ENCODE results near the gene PGAP3. TPM values are rescaled to one million over a fixed set of nuclear protein-coding genes. Genes with fewer than 3 reads are reported as not detected.

The PGAP3 gene
- total RNA-seq, 1 donor: 10.9 TPM

DNA sequence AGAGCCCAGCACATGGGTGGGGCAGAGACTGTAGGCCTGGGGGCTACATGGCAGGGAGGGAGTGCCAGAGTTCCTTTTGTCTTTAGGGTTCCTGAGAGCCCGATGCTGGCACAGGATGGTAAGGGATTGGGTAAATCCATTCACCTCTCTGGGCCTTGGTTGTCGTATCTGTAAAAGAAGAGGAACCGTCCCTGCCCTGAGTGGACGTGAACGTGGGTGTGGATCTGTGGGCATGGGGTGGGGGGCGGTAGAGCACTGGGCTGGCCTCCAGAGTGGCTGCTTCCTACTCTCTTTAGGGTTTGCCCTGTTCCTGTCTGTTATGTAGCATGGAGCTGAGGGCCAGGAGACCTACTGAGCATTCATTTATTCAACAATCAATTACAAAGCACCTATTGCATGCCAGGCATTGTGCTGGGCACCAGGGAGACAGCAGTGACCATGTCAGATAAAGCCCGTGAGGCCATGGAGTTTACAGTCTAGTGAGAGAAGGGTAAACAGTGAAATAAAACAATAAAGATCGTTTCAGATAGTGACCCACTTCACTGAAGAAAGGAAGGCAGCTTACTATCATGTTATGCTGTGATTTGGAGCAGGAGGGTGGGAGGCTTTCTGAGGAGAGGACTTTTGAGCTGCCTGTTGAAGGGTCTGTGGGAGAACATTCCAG lies 35.8 kb downstream of the PGAP3 start:
- TF ChIP-seq CTCF (IDR thresholded peaks at IDR 0.05; ENCODE audit: extremely low read depth, low read depth, low read length): no peak
- no peaks in the 10 kb centered on the region for H3K27me3 ChIP-seq (ENCODE audit: insufficient read depth, low read length)
- no peak overlapping the region for H2AFZ ChIP-seq (ENCODE audit: low read length)
- no peaks in the 10 kb centered on the region for H3K36me3 ChIP-seq (ENCODE audit: insufficient read depth, low read length)
- no peaks in the 10 kb centered on the region for H3K9me3 ChIP-seq (ENCODE audit: low read depth, low read length)
- no peak overlapping the region for H3K27ac ChIP-seq (ENCODE audit: low read depth, low read length)
- peaks cover 22% of the 10 kb centered on the region for H3K79me2 ChIP-seq (ENCODE audit: insufficient read depth, low read length)
- DNase-seq (ENCODE audit: insufficient read length, low spot score, missing footprints): no peak
- no peaks in the 10 kb centered on the region for H3K4me1 ChIP-seq (ENCODE audit: insufficient read depth, low read length)
- H4K20me1 ChIP-seq (ENCODE audit: insufficient read depth, low read length): peaks cover 55% of the 10 kb centered on the region
- no peak overlapping the region for H3K4me2 ChIP-seq (ENCODE audit: insufficient read depth, low read length)
- H3K4me3 ChIP-seq (ENCODE audit: insufficient read depth, low read length): no peak overlapping the region

DNA sequence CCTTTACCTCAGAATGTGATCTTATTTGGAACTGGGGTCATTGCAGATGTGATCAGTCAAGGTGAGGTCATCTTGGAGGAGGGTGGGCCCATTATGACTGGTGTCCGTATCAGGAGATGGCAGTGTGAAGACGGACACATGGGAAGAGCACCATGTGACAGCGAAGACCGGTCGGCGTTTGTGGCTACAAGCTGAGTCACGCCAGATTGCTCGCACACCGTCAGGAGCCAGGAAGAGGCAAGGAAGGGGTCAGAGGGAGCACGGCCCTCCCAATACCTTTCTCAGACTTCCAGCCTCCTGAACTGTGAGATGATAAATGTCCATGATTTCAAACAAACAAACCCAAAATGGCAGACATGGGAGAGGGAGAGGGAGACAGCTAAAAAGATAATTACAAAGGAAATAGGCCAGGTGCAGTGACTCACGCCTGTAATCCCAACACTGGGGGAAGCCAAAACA lies 37.7 kb downstream of the PGAP3 start:
- H4K20me1 ChIP-seq (ENCODE audit: insufficient read depth, low read length): peaks cover 48% of the 10 kb centered on the region
- H3K9me3 ChIP-seq (ENCODE audit: low read depth, low read length): no peaks in the 10 kb centered on the region
- no peak overlapping the region for H2AFZ ChIP-seq (ENCODE audit: low read length)
- no peaks in the 10 kb centered on the region for H3K36me3 ChIP-seq (ENCODE audit: insufficient read depth, low read length)
- DNase-seq (ENCODE audit: insufficient read length, low spot score, missing footprints): no peak
- H3K4me2 ChIP-seq (ENCODE audit: insufficient read depth, low read length): no peak overlapping the region
- H3K4me1 ChIP-seq (ENCODE audit: insufficient read depth, low read length): no peaks in the 10 kb centered on the region
- H3K4me3 ChIP-seq (ENCODE audit: insufficient read depth, low read length): no peak overlapping the region
- TF ChIP-seq CTCF (IDR thresholded peaks at IDR 0.05; ENCODE audit: extremely low read depth, low read depth, low read length): no peak
- no peaks in the 10 kb centered on the region for H3K27me3 ChIP-seq (ENCODE audit: insufficient read depth, low read length)
- H3K79me2 ChIP-seq (ENCODE audit: insufficient read depth, low read length): peaks cover 33% of the 10 kb centered on the region
- no peak overlapping the region for H3K27ac ChIP-seq (ENCODE audit: low read depth, low read length)

DNA sequence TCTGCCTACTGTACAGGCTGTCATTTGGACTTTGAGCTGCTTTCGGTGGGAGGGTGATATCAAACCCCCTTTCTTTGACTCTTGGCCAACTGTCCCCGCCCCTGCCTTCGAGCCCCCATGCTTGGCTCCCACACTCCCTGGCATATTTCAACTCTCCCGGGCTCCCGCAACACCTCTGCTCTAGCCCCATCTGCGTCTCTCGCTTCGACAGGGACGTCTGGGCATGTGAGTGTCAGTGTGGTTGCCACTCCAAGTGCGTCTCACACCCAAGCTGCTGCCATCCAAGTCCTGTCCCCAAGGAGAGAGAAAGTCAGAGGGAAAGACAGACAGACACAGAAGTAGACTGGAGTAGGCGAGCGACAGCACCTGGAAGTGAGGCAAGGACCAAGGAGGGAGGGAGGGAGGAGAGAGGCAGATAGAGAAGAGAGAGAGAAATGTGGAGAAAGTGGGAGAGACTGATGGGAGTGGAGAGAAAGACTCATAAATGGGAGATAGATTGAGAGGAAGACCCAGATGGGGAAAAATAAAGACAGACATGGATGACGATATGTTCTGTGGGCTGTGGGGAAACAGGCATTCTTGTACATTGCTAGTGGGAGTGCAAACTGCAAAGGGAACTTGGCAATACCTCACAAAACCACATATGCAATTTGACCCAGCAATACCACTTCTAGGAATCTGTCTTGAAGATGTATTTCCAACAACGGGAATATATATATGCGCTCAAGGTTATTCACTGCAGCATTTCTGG lies 39.1 kb downstream of the PGAP3 start:
- no peaks in the 10 kb centered on the region for H3K4me1 ChIP-seq (ENCODE audit: insufficient read depth, low read length)
- no peaks in the 10 kb centered on the region for H3K9me3 ChIP-seq (ENCODE audit: low read depth, low read length)
- no peaks in the 10 kb centered on the region for H3K36me3 ChIP-seq (ENCODE audit: insufficient read depth, low read length)
- peaks cover 48% of the 10 kb centered on the region for H4K20me1 ChIP-seq (ENCODE audit: insufficient read depth, low read length)
- no peak for DNase-seq (ENCODE audit: insufficient read length, low spot score, missing footprints)
- H3K4me2 ChIP-seq (ENCODE audit: insufficient read depth, low read length): no peak overlapping the region
- H3K27me3 ChIP-seq (ENCODE audit: insufficient read depth, low read length): no peaks in the 10 kb centered on the region
- peaks cover 45% of the 10 kb centered on the region for H3K79me2 ChIP-seq (ENCODE audit: insufficient read depth, low read length)
- no peak for TF ChIP-seq CTCF (IDR thresholded peaks at IDR 0.05; ENCODE audit: extremely low read depth, low read depth, low read length)
- H3K4me3 ChIP-seq (ENCODE audit: insufficient read depth, low read length): no peak overlapping the region
- no peak overlapping the region for H3K27ac ChIP-seq (ENCODE audit: low read depth, low read length)
- H2AFZ ChIP-seq (ENCODE audit: low read length): no peak overlapping the region

- H2AFZ ChIP-seq (ENCODE audit: low read length): no peak overlapping the region
- no peak for TF ChIP-seq CTCF (IDR thresholded peaks at IDR 0.05; ENCODE audit: extremely low read depth, low read depth, low read length)
- peaks cover 56% of the 10 kb centered on the region for H3K79me2 ChIP-seq (ENCODE audit: insufficient read depth, low read length)
- no peak overlapping the region for H3K27ac ChIP-seq (ENCODE audit: low read depth, low read length)
- no peaks in the 10 kb centered on the region for H3K36me3 ChIP-seq (ENCODE audit: insufficient read depth, low read length)
- no peaks in the 10 kb centered on the region for H3K9me3 ChIP-seq (ENCODE audit: low read depth, low read length)
- no peak for DNase-seq (ENCODE audit: insufficient read length, low spot score, missing footprints)
- H3K4me1 ChIP-seq (ENCODE audit: insufficient read depth, low read length): peaks cover 4% of the 10 kb centered on the region
- no peak overlapping the region for H3K4me3 ChIP-seq (ENCODE audit: insufficient read depth, low read length)
- no peaks in the 10 kb centered on the region for H3K27me3 ChIP-seq (ENCODE audit: insufficient read depth, low read length)
- no peak overlapping the region for H3K4me2 ChIP-seq (ENCODE audit: insufficient read depth, low read length)
- peaks cover 50% of the 10 kb centered on the region for H4K20me1 ChIP-seq (ENCODE audit: insufficient read depth, low read length)
Measured at GRCh38 chr17:39647256-39647655, 40.6 kb downstream of the PGAP3 start.

Measured in osteoblast (primary cell).